Ishikawa (cell line): ENCODE results near the gene NUTF2.

Source experiments
- CEBPB ChIP-seq: IDR thresholded peaks from 2 replicates; pipeline ENCODE4 v1.6.1; 2012
- CREB1 ChIP-seq: IDR thresholded peaks from 2 replicates; pipeline ENCODE4 v1.6.1; 2012; ENCODE audit warnings: low read depth
- EGR1 ChIP-seq: IDR thresholded peaks from 2 replicates; pipeline ENCODE4 v1.6.1; 2012
- EP300 ChIP-seq: IDR thresholded peaks from 2 replicates; pipeline ENCODE4 v1.6.1; 2012; ENCODE audit warnings: borderline replicate concordance
- FOXM1 ChIP-seq: IDR thresholded peaks from 2 replicates; pipeline ENCODE4 v1.6.1; 2012; ENCODE audit warnings: low read depth, borderline replicate concordance
- MAX ChIP-seq: IDR thresholded peaks from 2 replicates; pipeline ENCODE4 v1.6.1; 2012
- NFIC ChIP-seq: IDR thresholded peaks from 2 replicates; pipeline ENCODE4 v1.6.1; 2012
- RAD21 ChIP-seq: IDR thresholded peaks from 2 replicates; pipeline ENCODE4 v1.6.1; 2012; ENCODE audit warnings: low read depth
- TAF1 ChIP-seq: IDR thresholded peaks from 2 replicates; pipeline ENCODE4 v1.6.1; 2012; ENCODE audit warnings: low read depth, mild to moderate bottlenecking
- TCF12 ChIP-seq: IDR thresholded peaks from 2 replicates; pipeline ENCODE4 v1.6.1; 2012; ENCODE audit warnings: low read depth
- TEAD4 ChIP-seq: IDR thresholded peaks from 2 replicates; pipeline ENCODE4 v1.6.1; 2012
- YY1 ChIP-seq: IDR thresholded peaks from 2 replicates; pipeline ENCODE4 v1.6.1; 2012; ENCODE audit warnings: low read depth
- ZBTB7A ChIP-seq: IDR thresholded peaks from 2 replicates; pipeline ENCODE4 v1.6.1; 2012; ENCODE audit warnings: low read depth
- TF ChIP-seq, protein P1 (sequence below): IDR thresholded peaks from 2 replicates; pipeline ENCODE4 v1.6.1; 2012; ENCODE audit warnings: low read depth, mild to moderate bottlenecking
- TF ChIP-seq, protein P2 (sequence below): IDR thresholded peaks from 2 replicates; pipeline ENCODE4 v1.6.1; 2012

NUTF2 gene

GRCh38 chr16:67846320-67847063 lies at the start of gene NUTF2:
Gene NUTF2, plus strand, starts transcription at chr16:67846933. Its CDS starts 18,198 bp downstream, at chr16:67865131.
- TF ChIP-seq, protein P1, sequence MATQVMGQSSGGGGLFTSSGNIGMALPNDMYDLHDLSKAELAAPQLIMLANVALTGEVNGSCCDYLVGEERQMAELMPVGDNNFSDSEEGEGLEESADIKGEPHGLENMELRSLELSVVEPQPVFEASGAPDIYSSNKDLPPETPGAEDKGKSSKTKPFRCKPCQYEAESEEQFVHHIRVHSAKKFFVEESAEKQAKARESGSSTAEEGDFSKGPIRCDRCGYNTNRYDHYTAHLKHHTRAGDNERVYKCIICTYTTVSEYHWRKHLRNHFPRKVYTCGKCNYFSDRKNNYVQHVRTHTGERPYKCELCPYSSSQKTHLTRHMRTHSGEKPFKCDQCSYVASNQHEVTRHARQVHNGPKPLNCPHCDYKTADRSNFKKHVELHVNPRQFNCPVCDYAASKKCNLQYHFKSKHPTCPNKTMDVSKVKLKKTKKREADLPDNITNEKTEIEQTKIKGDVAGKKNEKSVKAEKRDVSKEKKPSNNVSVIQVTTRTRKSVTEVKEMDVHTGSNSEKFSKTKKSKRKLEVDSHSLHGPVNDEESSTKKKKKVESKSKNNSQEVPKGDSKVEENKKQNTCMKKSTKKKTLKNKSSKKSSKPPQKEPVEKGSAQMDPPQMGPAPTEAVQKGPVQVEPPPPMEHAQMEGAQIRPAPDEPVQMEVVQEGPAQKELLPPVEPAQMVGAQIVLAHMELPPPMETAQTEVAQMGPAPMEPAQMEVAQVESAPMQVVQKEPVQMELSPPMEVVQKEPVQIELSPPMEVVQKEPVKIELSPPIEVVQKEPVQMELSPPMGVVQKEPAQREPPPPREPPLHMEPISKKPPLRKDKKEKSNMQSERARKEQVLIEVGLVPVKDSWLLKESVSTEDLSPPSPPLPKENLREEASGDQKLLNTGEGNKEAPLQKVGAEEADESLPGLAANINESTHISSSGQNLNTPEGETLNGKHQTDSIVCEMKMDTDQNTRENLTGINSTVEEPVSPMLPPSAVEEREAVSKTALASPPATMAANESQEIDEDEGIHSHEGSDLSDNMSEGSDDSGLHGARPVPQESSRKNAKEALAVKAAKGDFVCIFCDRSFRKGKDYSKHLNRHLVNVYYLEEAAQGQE = no peak
- TF ChIP-seq ZBTB7A = peak; percentile 89
- TF ChIP-seq MAX = peak; percentile 69
- 0 out of 2 replicates have a peak, but pooled peaks have one; percentile 59 for TF ChIP-seq EGR1
- no peak; the same call in 1 of the 2 replicates for TF ChIP-seq EP300
- no peak for TF ChIP-seq FOXM1
- TF ChIP-seq RAD21 = no peak
- peak; percentile 76; the same call in 1 of the 2 replicates for TF ChIP-seq TCF12
- peak; percentile 45 for TF ChIP-seq TAF1
- TF ChIP-seq CREB1 = no peak
- no peak for TF ChIP-seq CEBPB
- no peak for TF ChIP-seq NFIC
- peak; percentile 82 for TF ChIP-seq YY1
- TF ChIP-seq TEAD4 = 0 out of 2 replicates have a peak, but pooled peaks have one; percentile 31
- TF ChIP-seq, protein P2, sequence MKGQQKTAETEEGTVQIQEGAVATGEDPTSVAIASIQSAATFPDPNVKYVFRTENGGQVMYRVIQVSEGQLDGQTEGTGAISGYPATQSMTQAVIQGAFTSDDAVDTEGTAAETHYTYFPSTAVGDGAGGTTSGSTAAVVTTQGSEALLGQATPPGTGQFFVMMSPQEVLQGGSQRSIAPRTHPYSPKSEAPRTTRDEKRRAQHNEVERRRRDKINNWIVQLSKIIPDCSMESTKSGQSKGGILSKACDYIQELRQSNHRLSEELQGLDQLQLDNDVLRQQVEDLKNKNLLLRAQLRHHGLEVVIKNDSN = 0 out of 2 replicates have a peak, but pooled peaks have one; percentile 28

DNA sequence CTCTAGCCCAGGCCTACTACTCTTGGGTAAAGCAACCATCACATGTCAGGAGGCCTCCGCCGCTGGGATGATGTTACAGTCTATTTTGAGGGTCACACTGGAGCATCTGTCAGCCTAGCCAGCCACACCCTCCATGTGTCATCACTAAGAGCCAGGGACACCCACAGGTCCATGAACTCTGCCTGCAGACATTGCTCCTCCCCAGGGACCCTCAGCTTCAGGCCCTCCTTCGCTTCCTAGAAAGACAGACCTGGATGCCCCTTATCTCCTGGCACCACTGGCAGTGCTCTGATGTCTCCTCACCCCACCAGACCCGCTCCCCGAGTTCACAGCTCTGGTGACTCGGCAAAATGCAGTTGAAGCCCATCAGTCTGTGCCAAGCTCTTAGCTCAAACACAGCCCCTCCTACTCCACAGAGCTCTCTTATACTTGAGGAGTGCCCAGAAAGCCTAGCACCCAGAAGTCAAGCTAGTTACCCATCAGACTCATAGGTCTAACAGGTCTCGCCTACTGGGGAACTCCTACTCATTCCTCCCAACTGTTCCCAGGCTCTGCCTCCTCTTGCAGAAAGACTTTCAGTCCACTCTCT lies 46.3 kb upstream of the NUTF2 start:
- no peak for TF ChIP-seq EP300
- no peak for TF ChIP-seq TCF12
- TF ChIP-seq ZBTB7A = no peak
- TF ChIP-seq RAD21 = no peak
- TF ChIP-seq NFIC = no peak
- TF ChIP-seq, protein P2 = no peak
- TF ChIP-seq TAF1 = no peak
- TF ChIP-seq TEAD4 = no peak
- no peak for TF ChIP-seq EGR1
- no peak for TF ChIP-seq YY1
- TF ChIP-seq CREB1 = no peak
- TF ChIP-seq CEBPB = no peak
- no peak for TF ChIP-seq FOXM1
- no peak for TF ChIP-seq MAX
- TF ChIP-seq, protein P1 = no peak

DNA sequence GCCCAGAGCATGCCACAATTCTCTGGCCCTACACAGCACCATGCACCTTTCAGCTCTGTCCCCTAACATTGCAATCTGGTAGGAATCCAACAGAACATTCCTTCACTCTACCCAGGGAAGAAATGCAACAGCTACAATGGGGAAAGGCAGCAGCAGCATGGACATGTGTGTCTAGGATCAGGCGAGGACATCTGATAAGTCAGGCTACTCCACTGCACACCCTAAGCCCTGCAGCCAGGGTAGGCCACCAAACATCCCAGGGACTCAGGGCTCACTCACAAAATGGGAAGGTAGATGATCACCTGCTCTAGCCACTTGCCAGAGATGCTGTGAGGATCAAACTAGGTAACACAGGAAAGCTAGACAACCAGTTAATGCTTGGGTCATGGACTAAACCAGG lies 45.5 kb upstream of the NUTF2 start:
- TF ChIP-seq, protein P2 = no peak
- no peak for TF ChIP-seq MAX
- no peak for TF ChIP-seq EP300
- TF ChIP-seq NFIC = no peak
- TF ChIP-seq FOXM1 = no peak
- TF ChIP-seq ZBTB7A = no peak
- no peak for TF ChIP-seq TCF12
- TF ChIP-seq, protein P1 = no peak
